GM19397 (cell line): Measurements from ENCODE around the gene SOWAHB.
"Not testable (repeated sequence)": the region's sequence is repeated elsewhere in the genome, so short reads cannot be mapped to it uniquely, and the experiment has no call there.

Source experiments
- ATAC-seq: cut with Tn5 transposase; IDR thresholded peaks from one replicate; pipeline ENCODE4 v1.9.1; 2021; ENCODE audit warnings: mild to moderate bottlenecking, moderate library complexity; ENCODE audit not compliant: unreplicated experiment

SOWAHB gene

GRCh38 chr4:76895619-76896018 is 2.3 kb downstream of the SOWAHB start:
- ATAC-seq: no peak

- ATAC-seq: no peak
These were observed 3.2 kb downstream of the SOWAHB start for GRCh38 chr4:76894537-76895255.

- no peak for ATAC-seq
These were observed 5.3 kb downstream of the SOWAHB start for GRCh38 chr4:76892601-76893000.

- no peak for ATAC-seq
These were observed 5.9 kb downstream of the SOWAHB start for GRCh38 chr4:76892001-76892400.

- no peak for ATAC-seq
These were observed 11.0 kb downstream of the SOWAHB start for GRCh38 chr4:76886848-76887441.

GRCh38 chr4:76886214-76886613 is 11.7 kb downstream of the SOWAHB start:
- no peak for ATAC-seq

GRCh38 chr4:76883147-76883546 is 14.8 kb downstream of the SOWAHB start:
- ATAC-seq: no peak

GRCh38 chr4:76882630-76883029 is 15.3 kb downstream of the SOWAHB start:
- ATAC-seq: no peak

GRCh38 chr4:76881375-76881774 is 16.6 kb downstream of the SOWAHB start:
- ATAC-seq: no peak

- no peak for ATAC-seq
These were observed 18.1 kb downstream of the SOWAHB start for GRCh38 chr4:76879731-76880364.

- ATAC-seq: not testable (repeated sequence)
These were observed 19.2 kb downstream of the SOWAHB start for GRCh38 chr4:76878641-76879165.

GRCh38 chr4:76874176-76874575 is 23.8 kb downstream of the SOWAHB start:
- no peak for ATAC-seq

- no peak for ATAC-seq
These were observed 24.4 kb downstream of the SOWAHB start for GRCh38 chr4:76873495-76873894.

GRCh38 chr4:76872556-76872955 is 25.4 kb downstream of the SOWAHB start:
- ATAC-seq: no peak

GRCh38 chr4:76868780-76869179 is 29.2 kb downstream of the SOWAHB start:
- not testable (repeated sequence) for ATAC-seq

- ATAC-seq: no peak
These were observed 29.9 kb downstream of the SOWAHB start for GRCh38 chr4:76867880-76868655.

GRCh38 chr4:76867377-76867776 is 30.6 kb downstream of the SOWAHB start:
- ATAC-seq: no peak

GRCh38 chr4:76866641-76867040 is 31.3 kb downstream of the SOWAHB start:
- no peak for ATAC-seq

GRCh38 chr4:76858319-76858718 is 39.6 kb downstream of the SOWAHB start:
- ATAC-seq: no peak

GRCh38 chr4:76857074-76857409 is 40.9 kb downstream of the SOWAHB start:
- ATAC-seq: no peak
